CD14-positive monocyte (primary cell): ENCODE data around the gene CD69. TPM values are rescaled to one million over a fixed set of nuclear protein-coding genes. Genes with fewer than 3 reads are reported as not detected.

Experiments used
- DNase-seq, 3 donors: peaks; one replicate each; pipeline ENCODE4 v3.0.0-alpha.2; 2011 to 2022
- H2AFZ ChIP-seq: 2 replicates; pipeline ENCODE4 v1.6.0; 2012; ENCODE audit warnings: mild to moderate bottlenecking, low read depth, low read length, inconsistent platforms; ENCODE audit not compliant: insufficient read depth, poor library complexity, severe bottlenecking
- H3K27ac ChIP-seq, 2 donors: 1 replicate in 1 of 2; 2 replicates in 1 of 2; pipeline ENCODE4 v1.5.1; 2012 to 2013; ENCODE audit warnings: low read length in 2 of 2, control low read depth in 1 of 2, inconsistent platforms in 1 of 2, low read depth in 1 of 2, mild to moderate bottlenecking in 1 of 2
- H3K27me3 ChIP-seq, 2 donors: one replicate each; pipeline versions ENCODE4 v1.6.0 to v1.6.1; 2011 to 2013; ENCODE audit warnings: low read length in 2 of 2; ENCODE audit not compliant: control insufficient read depth in 2 of 2, insufficient read depth in 2 of 2
- H3K36me3 ChIP-seq, 2 donors: replicated peaks in 1 of 2; 1 replicate in 1 of 2; 2 replicates in 1 of 2; pipeline versions ENCODE4 v1.5.1 to v1.6.1; 2012 to 2013; ENCODE audit warnings: low read length in 2 of 2, control low read depth in 1 of 2, inconsistent platforms in 1 of 2, mild to moderate bottlenecking in 1 of 2; ENCODE audit not compliant: insufficient read depth in 2 of 2, control insufficient read depth in 1 of 2
- H3K4me1 ChIP-seq, 2 donors: 1 replicate in 1 of 2; 2 replicates in 1 of 2; pipeline versions ENCODE4 v1.5.1 to v1.6.1; 2012 to 2013; ENCODE audit warnings: low read length in 2 of 2, control low read depth in 1 of 2, inconsistent platforms in 1 of 2, mild to moderate bottlenecking in 1 of 2, moderate library complexity in 1 of 2; ENCODE audit not compliant: insufficient read depth in 2 of 2, control insufficient read depth in 1 of 2
- H3K4me2 ChIP-seq: replicated peaks from 2 replicates; pipeline ENCODE3; 2012; ENCODE audit warnings: low read length, moderate library complexity, mild to moderate bottlenecking; ENCODE audit not compliant: poor library complexity, severe bottlenecking; ENCODE audit errors: extremely low read depth
- H3K4me3 ChIP-seq, 3 experiments: fragments of 200-600 bp in 1 of 3; sonication (generic) in 1 of 3; replicated peaks in 1 of 3; 1 replicate in 2 of 3; 2 replicates in 1 of 3; pipeline ENCODE4 v1.5.1; 2011 to 2013; ENCODE audit warnings: low read length in 3 of 3, mild to moderate bottlenecking in 3 of 3, control low read depth in 2 of 3, low read depth in 2 of 3, inconsistent platforms in 1 of 3, moderate library complexity in 1 of 3
- H3K79me2 ChIP-seq: 2 replicates; pipeline ENCODE4 v1.6.0; 2012; ENCODE audit warnings: mild to moderate bottlenecking, control low read depth, inconsistent platforms, low read length, moderate library complexity; ENCODE audit not compliant: insufficient read depth
- H3K9ac ChIP-seq: 2 replicates; pipeline ENCODE4 v1.6.0; 2017; ENCODE audit warnings: low read length, mild to moderate bottlenecking; ENCODE audit not compliant: insufficient read depth, poor library complexity, severe bottlenecking
- H3K9me3 ChIP-seq, 2 donors: replicated peaks in 1 of 2; 1 replicate in 1 of 2; 2 replicates in 1 of 2; pipeline versions ENCODE4 v1.5.1 to v1.6.1; 2012 to 2013; ENCODE audit warnings: low read length in 2 of 2, control low read depth in 1 of 2; ENCODE audit not compliant: control insufficient read depth in 1 of 2, insufficient read depth in 1 of 2
- H4K20me1 ChIP-seq: 2 replicates; pipeline ENCODE4 v1.6.0; 2012; ENCODE audit warnings: mild to moderate bottlenecking, low read length, control low read depth, moderate library complexity; ENCODE audit not compliant: insufficient read depth
- H3K27ac Mint-ChIP-seq, 7 donors: one replicate each; pipeline ENCODE4 v1.8.0; 2020; ENCODE audit warnings: mild to moderate bottlenecking in 7 of 7, mixed read lengths in 7 of 7, moderate library complexity in 6 of 7, inconsistent platforms in 2 of 7
- H3K27me3 Mint-ChIP-seq, 3 donors: one replicate each; pipeline ENCODE4 v1.8.0; 2021 to 2022; ENCODE audit warnings: low read depth in 3 of 3, mild to moderate bottlenecking in 3 of 3, mixed read lengths in 3 of 3, moderate library complexity in 3 of 3, inconsistent platforms in 1 of 3
- H3K36me3 Mint-ChIP-seq, 2 donors: one replicate each; pipeline ENCODE4 v1.8.0; 2020; ENCODE audit warnings: mixed read lengths in 2 of 2, inconsistent platforms in 1 of 2, mild to moderate bottlenecking in 1 of 2
- H3K4me1 Mint-ChIP-seq: one replicate; pipeline ENCODE4 v1.8.0; 2020; ENCODE audit warnings: mild to moderate bottlenecking, mixed read lengths
- H3K4me3 Mint-ChIP-seq, 2 donors: one replicate each; pipeline ENCODE4 v1.8.0; 2020; ENCODE audit warnings: mild to moderate bottlenecking in 2 of 2, mixed read lengths in 2 of 2, moderate library complexity in 1 of 2
- H3K9me3 Mint-ChIP-seq, 7 donors: one replicate each; pipeline ENCODE4 v1.8.0; 2020 to 2022; ENCODE audit warnings: mixed read lengths in 7 of 7, mild to moderate bottlenecking in 6 of 7, moderate library complexity in 6 of 7, inconsistent platforms in 2 of 7
- CTCF ChIP-seq: fragments of 200-600 bp; IDR thresholded peaks from one replicate; pipeline ENCODE4 v1.8.0; 2022; ENCODE audit warnings: antibody characterized with exemption, mild to moderate bottlenecking
- WGBS: methylation state at CpG from one replicate; pipeline ENCODE4 v1.1.5; 2013; ENCODE audit warnings: missing lambda C conversion rate; ENCODE audit not compliant: insufficient coverage; 5-methylcytosine and 5-hydroxymethylcytosine counted together
- intact Hi-C, 2 donors: fragments of 100-400 bp; cut with micrococcal nuclease; formaldehyde crosslinking; loops; one replicate each; pipeline versions ENCODE4 v1.15.0 to v1.15.1; 2023
- polyA plus RNA-seq, 3 donors: library from polyadenylated mRNA; depleted of rRNA in 1 of 3; unstranded in 2 of 3; stranded (reverse) in 1 of 3; fragments of 300-500 nt in 2 of 3; fragments of >200 nt in 1 of 3; fragmentation: Illumina TruSeq in 2 of 3; gene quantifications; 1 replicate in 2 of 3; 2 replicates in 1 of 3; pipeline ENCODE4 v1.2.3, GENCODE V29; 2012 to 2021

The CD69 gene
- polyA plus RNA-seq, 3 donors, result 5.8 to 12.4 (median 6.0) TPM

DNA sequence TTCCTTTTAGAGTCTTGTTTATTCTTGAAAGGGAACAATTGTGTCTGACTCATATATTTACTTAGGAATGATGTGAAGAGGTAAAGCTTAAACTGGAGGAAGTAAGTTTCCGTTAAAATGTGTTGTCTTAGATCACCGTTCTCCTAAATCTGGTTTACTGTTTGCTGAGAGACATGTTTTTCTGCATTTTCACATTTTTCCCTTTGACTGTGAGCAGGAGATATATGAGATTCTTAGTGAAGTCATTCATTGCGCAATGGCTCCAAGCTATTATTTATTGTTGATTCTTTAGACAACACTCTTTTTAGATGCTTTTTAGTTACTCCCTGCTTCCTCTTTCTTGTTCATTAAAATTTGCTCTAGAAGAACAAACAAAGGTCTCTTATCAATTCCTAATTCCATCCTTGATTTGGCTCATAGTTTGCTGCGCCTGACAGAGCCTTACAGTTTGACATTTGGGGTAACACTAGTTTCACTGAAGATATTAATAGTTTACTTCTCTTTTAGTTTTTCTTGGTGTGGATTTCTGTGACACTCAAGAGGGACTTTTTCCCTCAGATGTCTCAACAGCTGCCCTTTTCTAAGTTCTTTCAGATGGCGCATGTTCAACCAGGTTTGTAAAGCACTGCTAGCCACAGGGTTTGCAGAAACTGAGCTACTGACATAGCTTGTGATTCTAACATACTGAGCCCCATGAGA lies 39.2 kb downstream of the CD69 start:
- Histone ChIP-seq H3K27me3 (no peaks in the 10 kb centered on the region), H3K27ac (peak overlapping the region in 1 of 2 donors; percentile 77), H4K20me1 (no peaks in the 10 kb centered on the region), H3K36me3 (no peaks in the 10 kb centered on the region), H3K9ac (no peak overlapping the region), H2AFZ (no peak overlapping the region), H3K4me1 (peaks cover 29 to 51% of the 10 kb centered on the region in 2 donors), H3K9me3 (no peaks in the 10 kb centered on the region), H3K4me2 (peak overlapping the region; percentile 59), H3K79me2 (peaks cover 26% of the 10 kb centered on the region), H3K4me3 (peak overlapping the region in 2 of 3 experiments; percentile 12 to 45)
- H3K4me3 Mint-ChIP-seq, result peak overlapping the region; percentile 7 to 67
- 0% methylated on average over 1 of the region's 5 CpGs for WGBS
- peaks cover 33% of the 10 kb centered on the region for H3K4me1 Mint-ChIP-seq
- H3K9me3 Mint-ChIP-seq, result no peaks in the 10 kb centered on the region
- TF ChIP-seq CTCF, result no peak
- peaks cover 2% of the 10 kb centered on the region in 2 donors for H3K36me3 Mint-ChIP-seq
- peak overlapping the region; percentile 79 to 93 (median 86) for H3K27ac Mint-ChIP-seq
- peak; percentile 47 to 72 (median 55) for DNase-seq
- no peaks in the 10 kb centered on the region for H3K27me3 Mint-ChIP-seq
- intact Hi-C loops, result no loop called here

DNA sequence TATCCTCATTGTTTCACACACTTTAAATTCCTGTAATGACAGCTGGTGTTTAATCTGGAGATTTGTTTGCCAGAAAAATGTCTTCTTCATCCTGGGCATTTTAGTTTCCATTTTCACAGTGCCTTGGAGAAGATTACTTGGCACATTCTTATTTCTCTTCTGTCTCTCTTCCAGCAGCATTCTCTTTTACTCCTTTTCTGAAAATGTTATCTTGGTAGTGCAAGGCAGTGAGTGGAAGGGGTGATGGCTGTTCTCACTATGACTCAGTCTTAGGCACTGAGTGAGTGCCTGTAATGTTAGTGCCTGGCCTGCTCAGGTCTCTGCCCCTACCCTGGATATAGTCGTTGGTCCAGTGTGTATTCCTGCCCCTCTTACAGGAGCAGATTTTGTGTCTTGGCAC lies 40.9 kb downstream of the CD69 start:
- H2AFZ ChIP-seq, result no peak overlapping the region
- no CpG with 5 or more reads among the region's 1 CpG for WGBS
- Mint-ChIP-seq H3K36me3 (peaks cover 2 to 6% of the 10 kb centered on the region in 2 donors), H3K4me1 (peaks cover 35% of the 10 kb centered on the region), H3K27ac (peak overlapping the region in 1 of 7 donors; percentile 77), H3K27me3 (no peaks in the 10 kb centered on the region), H3K9me3 (no peaks in the 10 kb centered on the region), H3K4me3 (no peak overlapping the region)
- no peak for DNase-seq
- no peaks in the 10 kb centered on the region for H4K20me1 ChIP-seq
- no peak for TF ChIP-seq CTCF
- H3K4me1 ChIP-seq, result peaks cover 25 to 40% of the 10 kb centered on the region in 2 donors
- H3K27ac ChIP-seq, result peak overlapping the region in 1 of 2 donors; percentile 22
- no peaks in the 10 kb centered on the region for H3K27me3 ChIP-seq
- H3K36me3 ChIP-seq, result no peaks in the 10 kb centered on the region
- H3K9me3 ChIP-seq, result no peaks in the 10 kb centered on the region
- no peak overlapping the region for H3K4me3 ChIP-seq
- H3K4me2 ChIP-seq, result no peak overlapping the region
- peaks cover 19% of the 10 kb centered on the region for H3K79me2 ChIP-seq
- intact Hi-C loops, result no loop called here
- no peak overlapping the region for H3K9ac ChIP-seq
